IMR-90 (cell line): ENCODE data around the gene PLXNA3. TPM values are rescaled to one million over a fixed set of nuclear protein-coding genes. Genes with fewer than 3 reads are reported as not detected.

ENCODE experiments used
- ATAC-seq: fragments of 200-7000 bp; cut with Tn5 transposase; 2 replicates; pipeline ENCODE4 v1.9.1; 2020; ENCODE audit warnings: low read depth, mild to moderate bottlenecking, moderate library complexity
- BruUV-seq: library from RNA; stranded (reverse); fragments of 400-500 nt; replicated peaks from 2 replicates; lab custom pipeline; 2021; lab: Mats Ljungman, UMichigan
- CTCF ChIA-PET: fragments of 300-600 bp; formaldehyde crosslinking; extraction: SDS; loops from one replicate; lab custom pipeline; 2021; ENCODE audit warnings: antibody characterized with exemption; lab: Yijun Ruan, JAX
- POLR2A ChIA-PET: fragments of 300-600 bp; sonication (Branson Sonifier 250); formaldehyde crosslinking; loops from one replicate; lab custom pipeline; 2022; ENCODE audit warnings: antibody characterized with exemption; ENCODE audit not compliant: unreplicated experiment; lab: Charles Lee
- DNase-seq: peaks from one replicate; pipeline ENCODE4 v3.0.0; 2013
- H2AFZ ChIP-seq: replicated peaks from 2 replicates; pipeline ENCODE3; 2013; ENCODE audit warnings: low read length, mild to moderate bottlenecking; ENCODE audit not compliant: poor library complexity
- H2AK5ac ChIP-seq: 2 replicates; pipeline ENCODE4 v1.6.1; 2013; ENCODE audit warnings: low read depth, low read length, inconsistent platforms
- H2AK9ac ChIP-seq: replicated peaks from 2 replicates; pipeline ENCODE3; 2013; ENCODE audit warnings: mild to moderate bottlenecking, low read depth, low read length, moderate library complexity; ENCODE audit not compliant: poor library complexity
- H2BK120ac ChIP-seq: 2 replicates; pipeline ENCODE4 v1.6.1; 2013; ENCODE audit warnings: low read depth, low read length, inconsistent platforms
- H2BK15ac ChIP-seq: 3 replicates; pipeline ENCODE4 v1.6.1; 2013; ENCODE audit warnings: low read depth, low read length, inconsistent platforms
- H2BK20ac ChIP-seq: 2 replicates; pipeline ENCODE4 v1.6.1; 2013; ENCODE audit warnings: low read depth, mild to moderate bottlenecking, inconsistent platforms, low read length, moderate library complexity
- H2BK5ac ChIP-seq: 2 replicates; pipeline ENCODE4 v1.6.1; 2013; ENCODE audit warnings: mild to moderate bottlenecking, low read depth, low read length, inconsistent platforms; ENCODE audit not compliant: poor library complexity, severe bottlenecking
- H3K14ac ChIP-seq: replicated peaks from 2 replicates; pipeline ENCODE4 v1.6.1; 2013; ENCODE audit warnings: low read depth, low read length, inconsistent platforms
- H3K18ac ChIP-seq: 2 replicates; pipeline ENCODE4 v1.6.1; 2013; ENCODE audit warnings: low read depth, low read length, control low read depth
- H3K23ac ChIP-seq: 2 replicates; pipeline ENCODE4 v1.6.1; 2013; ENCODE audit warnings: low read depth, low read length, inconsistent platforms
- H3K27ac ChIP-seq: 2 replicates; pipeline ENCODE4 v1.5.1; 2013; ENCODE audit warnings: mild to moderate bottlenecking, control low read depth, low read length; ENCODE audit not compliant: insufficient read depth
- H3K27me3 ChIP-seq: 2 replicates; pipeline ENCODE4 v1.6.1; 2013; ENCODE audit warnings: low read length; ENCODE audit not compliant: control insufficient read depth, insufficient read depth
- H3K36me3 ChIP-seq: 2 replicates; pipeline ENCODE4 v1.6.1; 2013; ENCODE audit warnings: low read length, mixed read lengths; ENCODE audit not compliant: control insufficient read depth, insufficient read depth
- H3K4ac ChIP-seq: 2 replicates; pipeline ENCODE4 v1.6.1; 2013; ENCODE audit warnings: low read depth, low read length, inconsistent platforms
- H3K4me1 ChIP-seq: 2 replicates; pipeline ENCODE4 v1.6.1; 2013; ENCODE audit warnings: low read length, mixed read lengths; ENCODE audit not compliant: control insufficient read depth, insufficient read depth
- H3K4me2 ChIP-seq: 2 replicates; pipeline ENCODE4 v1.6.1; 2013; ENCODE audit warnings: low read depth, mild to moderate bottlenecking, control low read depth, low read length, moderate library complexity
- H3K4me3 ChIP-seq: 2 replicates; pipeline ENCODE4 v1.5.1; 2013; ENCODE audit warnings: low read depth, mild to moderate bottlenecking, control low read depth, low read length, moderate library complexity; ENCODE audit not compliant: insufficient read depth
- H3K56ac ChIP-seq: 2 replicates; pipeline ENCODE4 v1.6.1; 2013; ENCODE audit warnings: low read length, inconsistent platforms; ENCODE audit not compliant: insufficient read depth; ENCODE audit errors: extremely low read depth
- H3K79me1 ChIP-seq, 2 experiments: 2 replicates each; pipeline ENCODE4 v1.6.1; 2013; ENCODE audit warnings: low read length in 2 of 2, inconsistent platforms in 1 of 2, low read depth in 1 of 2
- H3K9ac ChIP-seq: 2 replicates; pipeline ENCODE4 v1.6.1; 2013; ENCODE audit warnings: low read depth, low read length, control low read depth
- H3K9me1 ChIP-seq: 2 replicates; pipeline ENCODE4 v1.6.1; 2013; ENCODE audit warnings: low read length, inconsistent platforms; ENCODE audit not compliant: insufficient read depth
- H3K9me3 ChIP-seq: 2 replicates; pipeline ENCODE4 v1.6.1; 2013; ENCODE audit warnings: low read length; ENCODE audit not compliant: control insufficient read depth, insufficient read depth
- H4K20me1 ChIP-seq: 2 replicates; pipeline ENCODE4 v1.6.1; 2013; ENCODE audit warnings: low read length, inconsistent platforms; ENCODE audit not compliant: insufficient read depth
- H4K5ac ChIP-seq: 2 replicates; pipeline ENCODE4 v1.6.1; 2013; ENCODE audit warnings: mild to moderate bottlenecking, low read depth, low read length, control low read depth
- H4K8ac ChIP-seq, 2 experiments: 2 replicates each; pipeline ENCODE4 v1.6.1; 2013; ENCODE audit warnings: low read depth in 2 of 2, low read length in 2 of 2, control low read depth in 1 of 2, inconsistent platforms in 1 of 2
- H4K91ac ChIP-seq: 2 replicates; pipeline ENCODE4 v1.6.1; 2013; ENCODE audit warnings: low read depth, low read length, inconsistent platforms; ENCODE audit not compliant: insufficient read depth
- CHD1 ChIP-seq: IDR thresholded peaks from 2 replicates; pipeline ENCODE4 v1.6.1; 2012; ENCODE audit warnings: low read depth, low read length, improper control_type of control experiment
- RAD21 ChIP-seq: IDR thresholded peaks from 2 replicates; pipeline ENCODE4 v1.6.1; 2012; ENCODE audit warnings: low read length, improper control_type of control experiment
- WGBS, 2 experiments: methylation state at CpG; one replicate each; pipeline versions ENCODE4 v1.1.5 to v1.1.7; 2013; ENCODE audit warnings: missing lambda C conversion rate in 2 of 2; ENCODE audit not compliant: insufficient read length in 1 of 2; ENCODE audit errors: extremely low coverage in 2 of 2; 5-methylcytosine and 5-hydroxymethylcytosine counted together
- dilution Hi-C: fragments of 300-500 bp; cut with HindIII; formaldehyde crosslinking; loops from one replicate; pipeline ENCODE4 v1.14.3; 2018; ENCODE audit warnings: low sequenced_read_pairs; ENCODE audit not compliant: unreplicated experiment
- in situ Hi-C: fragments of 300-500 bp; cut with MboI; formaldehyde crosslinking; loops from 3 replicates; pipeline ENCODE4 v1.14.3; 2019; ENCODE audit warnings: low sequenced_read_pairs, inconsistent platforms, mixed read lengths
- intact Hi-C: fragments of 100-400 bp; cut with micrococcal nuclease; formaldehyde crosslinking; loops from 2 replicates; pipeline ENCODE4 v1.10.0; 2022
- polyA plus RNA-seq, 3 experiments: library from polyadenylated mRNA; depleted of rRNA; stranded (reverse); fragments of >200 nt; gene quantifications; 2 replicates each; pipeline ENCODE4 v1.2.3, GENCODE V29; 2012; ENCODE audit warnings: low replicate concordance in 1 of 3
- total RNA-seq: library from RNA; depleted of rRNA; stranded (reverse); fragments of >200 nt; gene quantifications from 2 replicates; pipeline ENCODE4 v1.2.3, GENCODE V29; 2012
- TF ChIP-seq, protein P1 (sequence below): fragments of 150-350 bp; IDR thresholded peaks from 2 replicates; pipeline ENCODE4 v1.6.1; 2017; ENCODE audit warnings: mild to moderate bottlenecking, antibody characterized with exemption, low read length, low read depth

Gene PLXNA3
- total and polyA plus RNA-seq, 2 of the 4 experiments (the other 2 are of a cell fraction) = 4.3 to 111 TPM

DNA sequence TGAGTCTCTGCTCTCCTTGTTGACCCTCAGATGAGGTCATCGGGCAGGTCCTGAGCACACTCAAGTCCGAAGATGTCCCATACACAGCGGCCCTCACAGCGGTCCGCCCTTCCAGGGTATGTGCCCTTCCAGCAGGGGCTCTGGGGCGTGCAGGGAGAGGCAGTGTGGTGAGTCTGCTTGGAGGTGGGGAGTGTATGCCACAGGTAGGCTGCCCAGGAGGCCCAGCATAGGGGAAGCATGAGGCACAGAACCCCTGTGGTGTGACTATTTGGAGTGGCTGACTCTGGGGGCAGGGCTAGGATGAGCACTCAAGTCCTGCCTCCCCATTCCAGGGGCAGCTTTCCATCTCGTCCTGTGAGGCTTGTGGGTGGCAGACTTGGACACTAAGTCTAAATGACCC lies 24.5 kb upstream of the PLXNA3 start:
- BruUV-seq = no TSS peak

More for the DNA sequence above, 24.5 kb upstream of the PLXNA3 start:
- Histone ChIP-seq H3K56ac (no peak overlapping the region), H3K4me3 (no peak overlapping the region), H3K79me1 (peaks cover 4 to 26% of the 10 kb centered on the region in 2 experiments; a peak in 3 of 4 replicates), H3K27me3 (no peaks in the 10 kb centered on the region), H2BK5ac (no peak overlapping the region), H2BK20ac (no peak overlapping the region), H3K23ac (no peak overlapping the region), H3K9ac (no peak overlapping the region), H3K4me2 (no peak overlapping the region), H3K4me1 (peaks cover 5% of the 10 kb centered on the region), H3K36me3 (peaks cover 32% of the 10 kb centered on the region), H4K5ac (no peak overlapping the region), H3K18ac (no peak overlapping the region), H4K91ac (no peak overlapping the region), H2AFZ (no peak overlapping the region), H3K27ac (no peak overlapping the region), H3K9me1 (0 out of 2 replicates have a peak, but pooled peaks cover 3% of the 10 kb centered on the region), H4K8ac (no peak overlapping the region), H2AK5ac (no peak overlapping the region), H2AK9ac (peak overlapping the region; percentile 63), H2BK15ac (no peak overlapping the region), H3K4ac (no peak overlapping the region), H3K9me3 (no peaks in the 10 kb centered on the region), H4K20me1 (peaks cover 15% of the 10 kb centered on the region), H3K14ac (no peak overlapping the region), H2BK120ac (no peak overlapping the region)
- intact Hi-C loops = no loop called here
- in situ Hi-C loops = no loop called here
- ChIA-PET POLR2A (no interaction called here), CTCF (no interaction called here)
- WGBS, 2 experiments = 50% methylated on average over 2 of the region's 7 CpGs; no CpG with 5 or more reads in 1 of the 2 experiments
- DNase-seq (no peak), ATAC-seq (no peak)
- TF ChIP-seq, protein P1, sequence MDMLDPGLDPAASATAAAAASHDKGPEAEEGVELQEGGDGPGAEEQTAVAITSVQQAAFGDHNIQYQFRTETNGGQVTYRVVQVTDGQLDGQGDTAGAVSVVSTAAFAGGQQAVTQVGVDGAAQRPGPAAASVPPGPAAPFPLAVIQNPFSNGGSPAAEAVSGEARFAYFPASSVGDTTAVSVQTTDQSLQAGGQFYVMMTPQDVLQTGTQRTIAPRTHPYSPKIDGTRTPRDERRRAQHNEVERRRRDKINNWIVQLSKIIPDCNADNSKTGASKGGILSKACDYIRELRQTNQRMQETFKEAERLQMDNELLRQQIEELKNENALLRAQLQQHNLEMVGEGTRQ = no peak
- no peak for TF ChIP-seq CHD1
- TF ChIP-seq RAD21 = no peak
- dilution Hi-C loops = no loop called here
